A172 (cell line): ENCODE data around the gene SEMA4B. TPM values are rescaled to one million over a fixed set of nuclear protein-coding genes. Genes with fewer than 3 reads are reported as not detected.

Experiments
- DNase-seq: peaks from one replicate; pipeline ENCODE4 v3.0.0-alpha.2; 2015; ENCODE audit warnings: low spot score
- total RNA-seq: library from RNA; depleted of rRNA; stranded (reverse); fragments of >200 nt; shearing (Covaris generic); gene quantifications from 2 replicates; pipeline ENCODE4 v1.2.3, GENCODE V29; 2014

Gene SEMA4B
- total RNA-seq, 1 experiment from 2014 or later = 17.1 TPM

GRCh38 chr15:90205886-90206285 is 4.8 kb downstream of the SEMA4B start:
- no peak for DNase-seq

GRCh38 chr15:90207252-90207651 is 6.1 kb downstream of the SEMA4B start:
- no peak for DNase-seq

- DNase-seq = no peak
Measured at GRCh38 chr15:90208356-90208755, 7.2 kb downstream of the SEMA4B start.

- DNase-seq = peak; percentile 44
Measured at GRCh38 chr15:90209591-90209990, 8.5 kb downstream of the SEMA4B start.

GRCh38 chr15:90210593-90210992 is 9.5 kb downstream of the SEMA4B start:
- DNase-seq = no peak

DNA sequence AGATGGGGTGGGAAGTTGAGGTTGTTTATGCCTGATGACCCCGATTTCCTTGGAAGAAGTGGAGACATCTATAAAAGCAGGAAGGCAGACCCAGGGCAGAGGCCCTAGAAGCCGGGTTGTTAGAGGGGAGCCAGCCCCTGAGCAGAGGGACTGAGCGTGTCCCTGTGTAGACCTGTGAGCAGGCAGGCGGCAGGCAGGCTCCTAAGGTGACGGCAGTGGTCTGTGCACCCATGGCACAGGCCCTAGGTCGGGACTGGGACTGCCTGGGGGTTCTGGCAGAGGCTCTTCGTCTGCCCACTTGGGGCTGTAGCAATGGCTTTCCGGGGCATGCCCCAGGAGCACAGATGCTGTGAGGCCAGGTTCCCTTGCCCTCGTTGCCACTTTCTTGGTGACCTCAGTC is 9.9 kb downstream of the SEMA4B start:
- no peak for DNase-seq

DNA sequence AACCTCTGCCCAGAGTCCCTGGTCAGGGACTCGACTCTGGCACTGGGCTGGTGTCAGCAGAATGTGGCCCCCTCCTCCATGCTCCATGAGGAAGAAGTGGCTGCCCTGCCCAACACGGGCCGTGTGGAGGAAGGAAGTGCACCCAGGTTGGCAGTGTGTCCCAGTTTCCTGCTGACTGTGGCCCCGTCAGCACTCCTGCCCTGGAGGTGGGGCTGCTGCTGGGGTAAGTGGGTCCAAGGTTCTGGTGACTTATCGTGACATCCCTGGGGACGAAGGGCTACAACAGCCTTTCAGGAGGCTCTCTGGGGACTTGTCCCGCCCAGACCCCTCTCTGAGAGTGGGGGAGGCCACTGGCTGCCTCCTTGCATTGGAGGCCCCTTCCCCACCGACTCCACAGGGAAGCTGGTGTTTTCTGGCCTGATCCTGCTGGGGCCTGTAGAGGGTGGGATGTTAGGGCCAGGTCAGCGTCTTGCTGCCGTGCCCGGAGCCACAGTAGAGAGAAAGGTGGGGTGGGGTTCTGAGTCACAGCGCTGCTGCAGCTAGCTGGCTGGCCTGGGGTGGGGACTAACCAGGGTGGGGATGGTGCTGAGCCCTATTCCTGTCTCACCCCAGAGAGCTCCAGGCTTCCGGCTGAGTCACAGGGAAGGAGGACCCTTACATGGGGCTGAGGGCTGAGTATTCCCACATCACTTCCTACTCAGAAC is 10.5 kb downstream of the SEMA4B start:
- DNase-seq = peak; percentile 93

GRCh38 chr15:90212221-90213098 is 11.3 kb downstream of the SEMA4B start:
- no peak for DNase-seq

DNA sequence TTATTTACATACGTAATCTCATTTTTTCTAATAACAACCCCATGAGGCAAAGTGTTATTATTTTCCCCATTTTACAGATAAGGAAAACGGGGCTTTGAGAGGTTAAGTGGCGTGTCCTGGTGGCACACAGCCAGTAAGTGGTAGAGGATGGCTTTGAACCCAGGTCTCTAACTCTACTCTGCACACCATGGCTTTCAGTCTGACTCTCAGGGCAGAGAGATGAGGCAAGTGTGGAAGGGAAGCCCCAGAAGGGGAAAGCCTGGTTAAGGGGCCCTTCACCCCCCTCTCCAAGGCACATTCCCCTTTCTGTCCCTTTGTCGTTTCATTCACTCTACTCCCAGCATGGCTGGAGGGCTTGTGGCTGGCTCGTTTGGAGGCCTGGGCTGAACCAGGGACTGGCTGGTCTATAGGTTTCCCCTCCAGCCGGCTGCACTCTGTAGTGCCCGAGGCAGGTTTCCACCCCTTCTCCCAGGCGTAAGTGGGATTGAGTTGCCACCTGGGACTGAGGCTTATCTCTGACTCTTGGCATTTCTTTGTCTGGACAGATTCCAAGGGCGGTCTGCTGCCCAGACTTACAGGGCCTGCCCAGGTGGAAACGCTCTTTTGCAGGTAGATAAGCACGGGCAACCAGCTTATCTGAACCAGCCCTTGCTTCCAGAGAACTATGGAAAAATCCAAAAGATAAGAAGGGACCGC is 12.1 kb downstream of the SEMA4B start:
- DNase-seq = no peak

- no peak for DNase-seq
Measured at GRCh38 chr15:90213818-90214204, 12.7 kb downstream of the SEMA4B start.

DNA sequence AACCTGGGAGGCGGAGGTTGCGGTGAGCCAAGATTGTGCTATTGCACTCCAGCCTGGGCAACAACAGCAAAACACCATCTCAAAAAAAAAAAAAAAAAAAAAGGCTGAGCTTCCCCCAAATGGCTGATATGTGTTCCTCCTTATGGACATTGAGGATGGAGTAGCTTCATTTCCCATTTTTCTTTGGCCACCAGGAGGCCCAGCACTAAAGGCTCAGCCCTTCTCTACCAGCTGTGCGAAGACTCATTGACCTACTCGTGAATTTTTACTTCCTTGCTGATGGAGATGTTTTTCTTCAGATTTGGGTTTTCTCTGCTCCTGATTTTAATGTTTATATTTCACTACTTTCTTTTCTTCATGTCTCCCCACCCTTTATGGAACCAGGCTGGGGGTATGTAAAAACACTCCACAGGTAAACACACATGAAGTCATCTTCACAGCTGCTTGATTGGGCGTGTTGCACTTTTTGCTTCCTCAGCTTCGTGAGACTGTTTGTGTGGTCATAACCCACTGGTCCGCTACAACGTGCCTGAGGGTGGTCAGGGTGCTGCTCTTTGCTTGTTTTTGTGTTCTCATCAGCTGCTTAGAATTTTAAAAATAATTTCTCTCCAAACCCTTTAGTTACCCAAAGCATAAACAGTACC is 13.5 kb downstream of the SEMA4B start:
- DNase-seq = no peak

- no peak for DNase-seq
Measured at GRCh38 chr15:90217671-90218394, 16.7 kb downstream of the SEMA4B start.

DNA sequence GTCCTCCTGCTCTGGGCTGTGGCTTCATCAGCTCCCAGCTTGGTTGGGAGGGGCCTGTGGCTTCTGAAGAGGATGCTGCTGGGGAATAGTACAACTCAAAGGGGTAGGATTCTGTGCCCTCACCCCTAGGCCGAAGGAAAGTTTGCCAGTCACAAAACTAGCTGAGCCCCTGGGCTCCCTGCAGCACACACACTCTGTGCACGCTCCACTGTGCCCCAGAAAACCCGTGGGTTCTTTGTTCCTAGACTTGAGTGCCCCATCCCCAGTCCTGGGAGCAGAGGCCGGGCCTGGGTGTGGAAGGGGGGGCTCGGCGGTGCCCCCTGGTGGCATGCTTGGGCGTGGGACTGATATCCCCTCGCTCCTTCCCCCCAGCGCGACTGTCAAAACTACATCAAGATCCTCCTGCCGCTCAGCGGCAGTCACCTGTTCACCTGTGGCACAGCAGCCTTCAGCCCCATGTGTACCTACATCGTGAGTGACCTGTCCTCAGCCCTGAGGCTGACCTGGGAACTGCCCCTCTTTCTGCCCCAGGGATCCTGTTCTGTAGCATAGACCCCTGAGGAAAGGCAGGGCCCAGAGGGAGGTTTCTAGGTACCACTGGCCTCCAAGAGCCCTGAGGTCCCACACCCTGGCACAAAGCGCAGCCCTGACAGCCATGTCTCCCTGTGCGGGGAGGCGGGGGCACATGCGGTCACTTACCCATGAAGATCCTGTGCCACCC is 18.5 kb downstream of the SEMA4B start:
- DNase-seq = no peak

GRCh38 chr15:90221246-90221900 is 20.2 kb downstream of the SEMA4B start:
- DNase-seq = peak; percentile 78

- DNase-seq = no peak
Measured at GRCh38 chr15:90222547-90222946, 21.4 kb downstream of the SEMA4B start.

DNA sequence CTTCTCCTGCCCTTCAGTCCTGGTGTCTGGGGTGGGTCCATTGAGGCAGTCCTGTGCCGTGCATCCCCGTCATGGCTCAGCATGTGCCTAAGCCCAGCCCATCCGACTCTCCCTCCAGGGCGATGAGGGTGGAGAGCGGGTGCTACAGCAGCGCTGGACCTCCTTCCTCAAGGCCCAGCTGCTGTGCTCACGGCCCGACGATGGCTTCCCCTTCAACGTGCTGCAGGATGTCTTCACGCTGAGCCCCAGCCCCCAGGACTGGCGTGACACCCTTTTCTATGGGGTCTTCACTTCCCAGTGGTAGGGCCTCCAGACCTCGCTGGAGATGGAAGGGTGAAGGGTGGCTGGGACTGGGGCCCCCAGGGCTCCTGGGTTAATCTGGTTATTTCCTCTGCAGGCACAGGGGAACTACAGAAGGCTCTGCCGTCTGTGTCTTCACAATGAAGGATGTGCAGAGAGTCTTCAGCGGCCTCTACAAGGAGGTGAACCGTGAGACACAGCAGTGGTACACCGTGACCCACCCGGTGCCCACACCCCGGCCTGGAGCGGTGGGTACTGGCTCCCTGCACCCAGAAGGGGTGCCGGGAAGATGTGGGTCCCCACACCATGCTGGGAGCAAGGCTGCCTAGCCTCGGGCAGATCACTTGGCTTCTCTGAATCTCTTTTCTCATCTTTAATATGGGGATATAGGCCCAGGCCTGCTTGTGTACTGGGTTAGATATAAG is 22.5 kb downstream of the SEMA4B start:
- no peak for DNase-seq

GRCh38 chr15:90225047-90225446 is 23.9 kb downstream of the SEMA4B start:
- DNase-seq = no peak

- DNase-seq = no peak
Measured at GRCh38 chr15:90225504-90226234, 24.5 kb downstream of the SEMA4B start.

DNA sequence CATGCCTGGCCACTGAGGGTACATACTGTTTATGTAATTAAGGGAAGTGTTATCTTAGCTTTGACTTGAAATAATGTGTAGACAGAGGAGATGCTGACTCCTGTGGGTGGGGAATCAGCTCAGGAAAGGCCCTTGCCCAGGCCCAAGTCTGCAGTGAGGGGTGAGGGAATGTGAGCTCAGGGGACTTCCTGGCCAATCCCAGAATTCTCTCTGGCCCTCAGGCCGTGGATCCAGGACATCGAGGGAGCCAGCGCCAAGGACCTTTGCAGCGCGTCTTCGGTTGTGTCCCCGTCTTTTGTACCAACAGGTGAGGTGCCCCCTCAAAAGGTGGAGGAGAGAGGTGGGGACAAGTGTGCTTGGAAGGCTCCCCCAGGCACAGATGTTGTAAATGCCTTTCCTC is 26.2 kb downstream of the SEMA4B start:
- DNase-seq = no peak
